Lower leg skin (tissue), 3 donors: Measurements from ENCODE around the gene SHISA7.

ENCODE experiments used
- POLR2A ChIP-seq, 2 donors: fragments of 450-650 bp; IDR thresholded peaks; one replicate each; pipeline ENCODE4 v1.6.1; 2016 to 2017; ENCODE audit warnings: antibody characterized with exemption in 2 of 2, mild to moderate bottlenecking in 1 of 2, moderate library complexity in 1 of 2
- TF ChIP-seq, protein P1 (sequence below), 3 donors: fragments of 450-650 bp; IDR thresholded peaks; one replicate each; pipeline ENCODE4 v1.5.1; 2016; ENCODE audit warnings: antibody characterized with exemption in 3 of 3, mild to moderate bottlenecking in 3 of 3, moderate library complexity in 2 of 3

DNA sequence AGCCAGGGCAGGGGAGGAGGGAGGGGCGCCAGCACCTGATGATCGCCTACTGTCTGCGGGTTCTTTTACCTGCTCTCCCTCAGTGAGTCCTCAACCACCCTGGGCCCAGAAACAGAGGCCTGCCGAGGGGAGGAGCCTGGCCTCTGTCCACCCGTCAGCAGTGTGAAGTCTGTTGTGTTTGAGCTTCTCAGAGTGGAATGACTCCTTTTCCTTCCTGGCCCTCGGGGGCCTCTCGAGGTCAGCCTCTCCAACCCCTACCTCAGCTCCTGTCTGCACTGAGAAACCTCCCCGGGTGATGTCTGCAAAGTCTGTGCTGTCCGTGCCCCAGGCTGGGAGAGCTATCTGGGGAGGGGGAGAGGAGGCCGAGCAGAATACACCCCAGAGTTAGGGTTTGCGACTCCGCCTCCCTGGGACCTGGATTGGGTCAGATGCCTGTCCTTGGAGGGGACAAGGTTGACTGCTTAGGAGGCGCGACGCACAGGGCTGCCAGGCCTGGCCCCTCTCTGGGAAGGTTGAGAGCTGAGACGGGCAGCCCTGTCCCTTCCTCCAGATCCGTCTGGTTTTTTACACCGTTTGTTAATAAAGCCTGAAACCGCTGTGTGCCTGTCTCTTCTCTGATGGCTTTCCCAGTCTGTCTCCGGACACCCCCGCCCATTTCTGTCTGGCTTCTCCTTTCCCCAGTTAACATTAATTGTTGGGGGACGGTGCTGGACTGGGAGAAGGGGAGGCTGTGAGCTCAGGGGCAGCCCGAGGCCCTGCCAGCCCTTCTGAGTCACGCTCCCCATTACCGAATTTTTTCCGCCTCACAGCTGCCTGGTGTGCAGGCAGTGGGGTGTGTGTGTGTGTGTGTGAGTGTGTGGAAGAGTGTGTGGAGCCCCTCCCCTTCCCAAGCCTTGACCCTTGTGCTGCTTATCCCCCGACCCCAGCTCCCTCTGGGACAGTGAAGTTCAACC lies 44.1 kb upstream of the SHISA7 start:
- TF ChIP-seq, protein P1, sequence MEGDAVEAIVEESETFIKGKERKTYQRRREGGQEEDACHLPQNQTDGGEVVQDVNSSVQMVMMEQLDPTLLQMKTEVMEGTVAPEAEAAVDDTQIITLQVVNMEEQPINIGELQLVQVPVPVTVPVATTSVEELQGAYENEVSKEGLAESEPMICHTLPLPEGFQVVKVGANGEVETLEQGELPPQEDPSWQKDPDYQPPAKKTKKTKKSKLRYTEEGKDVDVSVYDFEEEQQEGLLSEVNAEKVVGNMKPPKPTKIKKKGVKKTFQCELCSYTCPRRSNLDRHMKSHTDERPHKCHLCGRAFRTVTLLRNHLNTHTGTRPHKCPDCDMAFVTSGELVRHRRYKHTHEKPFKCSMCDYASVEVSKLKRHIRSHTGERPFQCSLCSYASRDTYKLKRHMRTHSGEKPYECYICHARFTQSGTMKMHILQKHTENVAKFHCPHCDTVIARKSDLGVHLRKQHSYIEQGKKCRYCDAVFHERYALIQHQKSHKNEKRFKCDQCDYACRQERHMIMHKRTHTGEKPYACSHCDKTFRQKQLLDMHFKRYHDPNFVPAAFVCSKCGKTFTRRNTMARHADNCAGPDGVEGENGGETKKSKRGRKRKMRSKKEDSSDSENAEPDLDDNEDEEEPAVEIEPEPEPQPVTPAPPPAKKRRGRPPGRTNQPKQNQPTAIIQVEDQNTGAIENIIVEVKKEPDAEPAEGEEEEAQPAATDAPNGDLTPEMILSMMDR (IDR thresholded peaks at IDR 0.05) = no peak
- TF ChIP-seq POLR2A (IDR thresholded peaks at IDR 0.05) = no peak
